Liver (tissue), 9 donors: ENCODE measurements around the gene HSD17B4. TPM values are rescaled to one million over a fixed set of nuclear protein-coding genes. Genes with fewer than 3 reads are reported as not detected.

Experiments
- DNase-seq: peaks from one replicate; pipeline ENCODE4 v3.0.0-alpha.2; 2017; ENCODE audit warnings: low spot score
- H3K27ac ChIP-seq, 2 donors: one replicate each; pipeline ENCODE4 v1.7.0; 2013; ENCODE audit warnings: inconsistent platforms in 2 of 2, low read length in 2 of 2, control low read depth in 1 of 2, low read depth in 1 of 2, mild to moderate bottlenecking in 1 of 2
- H3K27me3 ChIP-seq, 4 donors: one replicate each; pipeline versions ENCODE4 v1.6.1 to v1.7.0; 2013; ENCODE audit warnings: low read length in 3 of 4, inconsistent platforms in 1 of 4, mild to moderate bottlenecking in 1 of 4, moderate library complexity in 1 of 4; ENCODE audit not compliant: control insufficient read depth in 4 of 4, insufficient read depth in 4 of 4
- H3K36me3 ChIP-seq, 4 donors: one replicate each; pipeline versions ENCODE4 v1.6.1 to v1.7.0; 2013; ENCODE audit warnings: low read length in 3 of 4, mild to moderate bottlenecking in 3 of 4, low read depth in 1 of 4, moderate library complexity in 1 of 4; ENCODE audit not compliant: control insufficient read depth in 4 of 4, insufficient read depth in 3 of 4
- H3K4me1 ChIP-seq, 4 donors: one replicate each; pipeline versions ENCODE4 v1.6.1 to v1.7.0; 2013; ENCODE audit warnings: low read length in 3 of 4, mild to moderate bottlenecking in 3 of 4, moderate library complexity in 1 of 4; ENCODE audit not compliant: control insufficient read depth in 4 of 4, insufficient read depth in 4 of 4
- H3K4me3 ChIP-seq, 3 donors: one replicate each; pipeline versions ENCODE4 v1.6.1 to v1.7.0; 2013; ENCODE audit warnings: low read length in 3 of 3, control low read depth in 1 of 3, low read depth in 1 of 3, mild to moderate bottlenecking in 1 of 3
- H3K9ac ChIP-seq, 2 donors: one replicate each; pipeline ENCODE4 v1.7.0; 2013; ENCODE audit warnings: low read length in 2 of 2, mild to moderate bottlenecking in 2 of 2, moderate library complexity in 2 of 2, control low read depth in 1 of 2, low read depth in 1 of 2
- H3K9me3 ChIP-seq, 4 donors: one replicate each; pipeline versions ENCODE4 v1.6.1 to v1.7.0; 2013; ENCODE audit warnings: low read length in 3 of 4; ENCODE audit not compliant: control insufficient read depth in 4 of 4
- ATF3 ChIP-seq: IDR thresholded peaks from 2 replicates; pipeline ENCODE4 v1.6.1; 2016; ENCODE audit warnings: antibody characterized with exemption
- CTCF ChIP-seq: fragments of 150-350 bp; IDR thresholded peaks from 2 replicates; pipeline ENCODE4 v1.5.1; 2017; ENCODE audit warnings: improper control_type of control experiment, low read depth, low read length; ENCODE audit not compliant: missing input control
- EGR1 ChIP-seq, 2 donors: IDR thresholded peaks; 2 replicates each; pipeline ENCODE4 v1.6.1; 2016 to 2018; ENCODE audit warnings: antibody characterized with exemption in 2 of 2, low read depth in 2 of 2
- FOXA1 ChIP-seq: IDR thresholded peaks from 2 replicates; pipeline ENCODE4 v1.6.1; 2016; ENCODE audit warnings: antibody characterized with exemption
- FOXA2 ChIP-seq: IDR thresholded peaks from 2 replicates; pipeline ENCODE4 v1.6.1; 2016; ENCODE audit warnings: antibody characterized with exemption
- GABPA ChIP-seq, 2 donors: IDR thresholded peaks in 1 of 2; conservative IDR thresholded peaks in 1 of 2; 2 replicates each; pipeline ENCODE4 v1.6.1; 2016; ENCODE audit warnings: antibody characterized with exemption in 2 of 2, mild to moderate bottlenecking in 1 of 2, moderate library complexity in 1 of 2
- HNF4A ChIP-seq, 2 donors: conservative IDR thresholded peaks; 2 replicates each; pipeline ENCODE4 v1.6.1; 2016; ENCODE audit warnings: antibody characterized with exemption in 2 of 2, mild to moderate bottlenecking in 2 of 2
- HNF4G ChIP-seq: IDR thresholded peaks from 2 replicates; pipeline ENCODE4 v1.6.1; 2016; ENCODE audit warnings: antibody characterized with exemption
- JUND ChIP-seq, 2 donors: IDR thresholded peaks; 2 replicates each; pipeline ENCODE4 v1.6.1; 2016; ENCODE audit warnings: antibody characterized with exemption in 2 of 2
- MAX ChIP-seq: IDR thresholded peaks from 2 replicates; pipeline ENCODE4 v1.6.1; 2016; ENCODE audit warnings: antibody characterized with exemption
- NR2F2 ChIP-seq: IDR thresholded peaks from 2 replicates; pipeline ENCODE4 v1.6.1; 2016; ENCODE audit warnings: antibody characterized with exemption
- RAD21 ChIP-seq, 2 donors: IDR thresholded peaks; 2 replicates each; pipeline ENCODE4 v1.6.1; 2016; ENCODE audit warnings: antibody characterized with exemption in 2 of 2, mild to moderate bottlenecking in 2 of 2
- RXRA ChIP-seq, 2 donors: IDR thresholded peaks; 2 replicates each; pipeline ENCODE4 v1.6.1; 2017 to 2018; ENCODE audit warnings: antibody characterized with exemption in 2 of 2, mild to moderate bottlenecking in 1 of 2
- SP1 ChIP-seq: IDR thresholded peaks from 2 replicates; pipeline ENCODE4 v1.6.1; 2018; ENCODE audit warnings: antibody characterized with exemption, mild to moderate bottlenecking
- TAF1 ChIP-seq: conservative IDR thresholded peaks from 2 replicates; pipeline ENCODE4 v1.6.1; 2016; ENCODE audit warnings: antibody characterized with exemption, mild to moderate bottlenecking
- YY1 ChIP-seq: IDR thresholded peaks from 2 replicates; pipeline ENCODE4 v1.6.1; 2016; ENCODE audit warnings: antibody characterized with exemption, mild to moderate bottlenecking
- WGBS: extraction: QIAGEN DNeasy Blood & Tissue Kit; methylation state at CpG from one replicate; pipeline ENCODE4 v1.1.7; 2013; 5-methylcytosine and 5-hydroxymethylcytosine counted together
- polyA plus RNA-seq, 2 donors: library from polyadenylated mRNA; stranded (reverse) in 1 of 2; unstranded in 1 of 2; fragments of 200-250 nt in 1 of 2; fragments of >200 nt in 1 of 2; fragmentation: Nextera tagmentation in 1 of 2; extraction: Ambion mirVana in 1 of 2; gene quantifications; one replicate each; pipeline versions ENCODE4 v1.2.1 to v1.2.3, GENCODE V29; 2013 to 2015
- total RNA-seq, 2 donors: library from RNA; depleted of rRNA; stranded (reverse); fragments of >200 nt; gene quantifications; one replicate each; pipeline ENCODE4 v1.2.3, GENCODE V29; 2014
- TF ChIP-seq, protein P1 (sequence below): IDR thresholded peaks from 2 replicates; pipeline ENCODE4 v1.6.1; 2016; ENCODE audit warnings: antibody characterized with exemption
- TF ChIP-seq, protein P2 (sequence below): IDR thresholded peaks from 2 replicates; pipeline ENCODE4 v1.6.1; 2016; ENCODE audit warnings: antibody characterized with exemption, mild to moderate bottlenecking
- donor health status: healthy.
- donor health status: healthy.
- donor health status: healthy.
- donor health status: healthy.
- donor health status: healthy.

HSD17B4 gene
- total and polyA plus RNA-seq, 4 donors = 299 to 699 (median 393) TPM

- peaks cover 5 to 23% (median 19%) of the 10 kb centered on the region in 4 donors for H3K4me1 ChIP-seq
- no peaks in the 10 kb centered on the region for H3K9me3 ChIP-seq
- no peak for TF ChIP-seq GABPA (IDR thresholded peaks at IDR 0.05 in 1 of 2, conservative IDR thresholded peaks at IDR 0.05 in 1 of 2)
- no peak for TF ChIP-seq HNF4A (conservative IDR thresholded peaks at IDR 0.05)
- TF ChIP-seq FOXA1 = no peak
- TF ChIP-seq RAD21 (IDR thresholded peaks at IDR 0.05) = no peak
- no peak for TF ChIP-seq RXRA (IDR thresholded peaks at IDR 0.05)
- no peak for TF ChIP-seq HNF4G
- TF ChIP-seq, protein P1, sequence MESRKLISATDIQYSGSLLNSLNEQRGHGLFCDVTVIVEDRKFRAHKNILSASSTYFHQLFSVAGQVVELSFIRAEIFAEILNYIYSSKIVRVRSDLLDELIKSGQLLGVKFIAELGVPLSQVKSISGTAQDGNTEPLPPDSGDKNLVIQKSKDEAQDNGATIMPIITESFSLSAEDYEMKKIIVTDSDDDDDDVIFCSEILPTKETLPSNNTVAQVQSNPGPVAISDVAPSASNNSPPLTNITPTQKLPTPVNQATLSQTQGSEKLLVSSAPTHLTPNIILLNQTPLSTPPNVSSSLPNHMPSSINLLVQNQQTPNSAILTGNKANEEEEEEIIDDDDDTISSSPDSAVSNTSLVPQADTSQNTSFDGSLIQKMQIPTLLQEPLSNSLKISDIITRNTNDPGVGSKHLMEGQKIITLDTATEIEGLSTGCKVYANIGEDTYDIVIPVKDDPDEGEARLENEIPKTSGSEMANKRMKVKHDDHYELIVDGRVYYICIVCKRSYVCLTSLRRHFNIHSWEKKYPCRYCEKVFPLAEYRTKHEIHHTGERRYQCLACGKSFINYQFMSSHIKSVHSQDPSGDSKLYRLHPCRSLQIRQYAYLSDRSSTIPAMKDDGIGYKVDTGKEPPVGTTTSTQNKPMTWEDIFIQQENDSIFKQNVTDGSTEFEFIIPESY = no peak
- TF ChIP-seq YY1 = no peak
- no peak for TF ChIP-seq TAF1
- TF ChIP-seq ATF3 = no peak
- no peak for TF ChIP-seq SP1
- no peak for TF ChIP-seq NR2F2
- TF ChIP-seq, protein P2, sequence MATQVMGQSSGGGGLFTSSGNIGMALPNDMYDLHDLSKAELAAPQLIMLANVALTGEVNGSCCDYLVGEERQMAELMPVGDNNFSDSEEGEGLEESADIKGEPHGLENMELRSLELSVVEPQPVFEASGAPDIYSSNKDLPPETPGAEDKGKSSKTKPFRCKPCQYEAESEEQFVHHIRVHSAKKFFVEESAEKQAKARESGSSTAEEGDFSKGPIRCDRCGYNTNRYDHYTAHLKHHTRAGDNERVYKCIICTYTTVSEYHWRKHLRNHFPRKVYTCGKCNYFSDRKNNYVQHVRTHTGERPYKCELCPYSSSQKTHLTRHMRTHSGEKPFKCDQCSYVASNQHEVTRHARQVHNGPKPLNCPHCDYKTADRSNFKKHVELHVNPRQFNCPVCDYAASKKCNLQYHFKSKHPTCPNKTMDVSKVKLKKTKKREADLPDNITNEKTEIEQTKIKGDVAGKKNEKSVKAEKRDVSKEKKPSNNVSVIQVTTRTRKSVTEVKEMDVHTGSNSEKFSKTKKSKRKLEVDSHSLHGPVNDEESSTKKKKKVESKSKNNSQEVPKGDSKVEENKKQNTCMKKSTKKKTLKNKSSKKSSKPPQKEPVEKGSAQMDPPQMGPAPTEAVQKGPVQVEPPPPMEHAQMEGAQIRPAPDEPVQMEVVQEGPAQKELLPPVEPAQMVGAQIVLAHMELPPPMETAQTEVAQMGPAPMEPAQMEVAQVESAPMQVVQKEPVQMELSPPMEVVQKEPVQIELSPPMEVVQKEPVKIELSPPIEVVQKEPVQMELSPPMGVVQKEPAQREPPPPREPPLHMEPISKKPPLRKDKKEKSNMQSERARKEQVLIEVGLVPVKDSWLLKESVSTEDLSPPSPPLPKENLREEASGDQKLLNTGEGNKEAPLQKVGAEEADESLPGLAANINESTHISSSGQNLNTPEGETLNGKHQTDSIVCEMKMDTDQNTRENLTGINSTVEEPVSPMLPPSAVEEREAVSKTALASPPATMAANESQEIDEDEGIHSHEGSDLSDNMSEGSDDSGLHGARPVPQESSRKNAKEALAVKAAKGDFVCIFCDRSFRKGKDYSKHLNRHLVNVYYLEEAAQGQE = no peak
- DNase-seq = no peak
- no peak overlapping the region for H3K9ac ChIP-seq
- no peaks in the 10 kb centered on the region for H3K36me3 ChIP-seq
- WGBS = 79% methylated on average over 3 of the region's 3 CpGs
- H3K27ac ChIP-seq = no peak overlapping the region
- H3K4me3 ChIP-seq = no peak overlapping the region
- no peaks in the 10 kb centered on the region for H3K27me3 ChIP-seq
Measured at GRCh38 chr5:119420169-119420568, 32.1 kb upstream of the HSD17B4 start.

GRCh38 chr5:119426057-119426456, 26.2 kb upstream of the HSD17B4 start:
- no peak overlapping the region for H3K9ac ChIP-seq
- DNase-seq = no peak
- H3K27ac ChIP-seq = no peak overlapping the region
- TF ChIP-seq FOXA1 = no peak
- no peak for TF ChIP-seq CTCF
- no peak for TF ChIP-seq ATF3
- no peak for TF ChIP-seq EGR1 (IDR thresholded peaks at IDR 0.05; ENCODE audit: low read depth in 2 of 2)
- TF ChIP-seq RXRA (IDR thresholded peaks at IDR 0.05) = no peak
- no peak for TF ChIP-seq MAX
- TF ChIP-seq FOXA2 = no peak
- TF ChIP-seq RAD21 (IDR thresholded peaks at IDR 0.05) = no peak
- no peak for TF ChIP-seq YY1
- TF ChIP-seq, protein P2 = no peak
- no peak for TF ChIP-seq NR2F2
- TF ChIP-seq HNF4G = no peak
- TF ChIP-seq, protein P1 = no peak
- no peak for TF ChIP-seq HNF4A (conservative IDR thresholded peaks at IDR 0.05)
- TF ChIP-seq SP1 = no peak
- TF ChIP-seq JUND (IDR thresholded peaks at IDR 0.05) = no peak
- no peak for TF ChIP-seq GABPA (IDR thresholded peaks at IDR 0.05 in 1 of 2, conservative IDR thresholded peaks at IDR 0.05 in 1 of 2)
- WGBS = 99% methylated on average over 3 of the region's 3 CpGs
- H3K36me3 ChIP-seq = no peaks in the 10 kb centered on the region
- H3K4me3 ChIP-seq = no peak overlapping the region
- no peaks in the 10 kb centered on the region for H3K9me3 ChIP-seq
- H3K4me1 ChIP-seq = peaks cover 5 to 11% (median 5%) of the 10 kb centered on the region in 4 donors
- no peaks in the 10 kb centered on the region for H3K27me3 ChIP-seq
